ENCODE results near the gene LRP5.

LRP5 gene

DNA sequence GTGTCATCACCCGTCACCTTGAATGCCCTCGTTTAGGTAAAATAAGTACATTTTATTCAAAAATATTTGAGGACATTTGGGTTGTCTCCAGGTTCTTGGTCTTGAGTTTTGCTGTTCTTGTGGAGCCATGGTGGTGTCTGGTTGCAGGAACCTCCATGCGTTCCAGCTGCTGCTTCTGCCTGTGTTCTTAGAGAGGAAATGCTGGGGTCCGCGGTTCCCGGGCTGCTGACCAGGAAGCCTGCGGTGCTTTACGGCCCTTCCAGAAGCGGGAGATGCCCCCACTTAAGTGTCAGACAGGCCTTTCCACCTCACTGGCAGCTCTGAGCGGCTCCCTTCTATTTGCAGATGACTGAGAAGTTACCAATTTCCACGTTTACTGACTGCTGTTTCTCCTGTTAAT lies 66.8 kb downstream of the LRP5 start:
- Histone ChIP-seq H3K9me3 (ENCODE audit: low read length) (no peaks in the 10 kb centered on the region), H3K27me3 (ENCODE audit: control insufficient read depth in 1 of 2, insufficient read depth in 2 of 2, low read length in 2 of 2) (no peaks in the 10 kb centered on the region), H3K9ac (ENCODE audit: low read length) (no peak overlapping the region), H3K27ac (ENCODE audit: low read depth, low read length) (peak overlapping the region; percentile 12), H3K36me3 (ENCODE audit: insufficient read depth, low read length) (peaks cover 4% of the 10 kb centered on the region), H3K4me3 (ENCODE audit: low read depth in 1 of 2, low read length in 2 of 2) (no peak overlapping the region), H3K4me1 (ENCODE audit: insufficient read depth, low read length) (peaks cover 60% of the 10 kb centered on the region)

DNA sequence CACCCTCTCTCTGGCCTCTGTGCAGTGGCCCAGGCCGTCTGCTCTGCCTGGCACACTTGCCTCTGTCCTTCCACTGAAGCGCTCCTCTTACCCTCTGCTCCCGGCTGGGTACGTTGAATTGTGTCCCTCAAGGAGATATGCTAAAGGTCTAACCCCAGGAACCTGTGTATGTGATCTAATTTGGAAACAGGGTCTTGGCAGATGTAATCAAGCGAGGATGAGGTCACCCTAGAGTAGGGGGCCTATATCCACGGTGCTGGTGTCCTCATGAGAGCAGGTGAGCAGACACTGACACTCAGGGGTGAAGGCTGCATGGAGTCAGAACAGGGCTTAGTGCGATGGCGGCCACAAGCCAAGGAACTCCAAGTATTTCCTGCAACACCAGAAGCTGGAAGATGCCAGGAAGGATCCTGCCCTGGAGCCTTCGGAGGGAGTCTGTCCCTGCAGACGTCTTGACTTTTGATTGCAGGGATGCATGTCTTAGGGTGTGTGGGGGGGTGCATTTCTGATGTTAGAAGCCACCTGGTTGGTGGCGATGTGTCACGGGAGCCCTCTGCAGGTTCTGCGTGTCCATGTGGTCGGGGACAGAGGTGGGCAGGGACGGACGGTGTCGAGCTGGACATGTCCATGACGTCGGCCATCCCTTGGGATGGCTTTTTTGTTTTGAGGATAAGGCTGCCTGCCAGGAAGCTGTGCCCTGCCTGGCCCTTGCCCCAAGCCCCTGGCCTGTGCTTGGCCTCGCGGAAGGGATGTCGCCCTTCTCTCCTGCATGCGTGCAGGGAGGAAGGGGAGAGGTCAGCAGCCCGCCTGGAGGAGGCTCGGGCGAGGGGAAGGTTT lies 68.6 kb downstream of the LRP5 start:
- peak overlapping the region; percentile 81 for H3K27ac ChIP-seq (ENCODE audit: low read depth, low read length)
- peaks cover 50% of the 10 kb centered on the region for H3K4me1 ChIP-seq (ENCODE audit: insufficient read depth, low read length)
- H3K27me3 ChIP-seq (ENCODE audit: control insufficient read depth in 1 of 2, insufficient read depth in 2 of 2, low read length in 2 of 2) = no peaks in the 10 kb centered on the region
- no peak overlapping the region for H3K9ac ChIP-seq (ENCODE audit: low read length)
- H3K36me3 ChIP-seq (ENCODE audit: insufficient read depth, low read length) = peaks cover 2% of the 10 kb centered on the region
- H3K4me3 ChIP-seq (ENCODE audit: low read depth in 1 of 2, low read length in 2 of 2) = peak overlapping the region in 1 of 2 donors; percentile 35
- no peaks in the 10 kb centered on the region for H3K9me3 ChIP-seq (ENCODE audit: low read length)

DNA sequence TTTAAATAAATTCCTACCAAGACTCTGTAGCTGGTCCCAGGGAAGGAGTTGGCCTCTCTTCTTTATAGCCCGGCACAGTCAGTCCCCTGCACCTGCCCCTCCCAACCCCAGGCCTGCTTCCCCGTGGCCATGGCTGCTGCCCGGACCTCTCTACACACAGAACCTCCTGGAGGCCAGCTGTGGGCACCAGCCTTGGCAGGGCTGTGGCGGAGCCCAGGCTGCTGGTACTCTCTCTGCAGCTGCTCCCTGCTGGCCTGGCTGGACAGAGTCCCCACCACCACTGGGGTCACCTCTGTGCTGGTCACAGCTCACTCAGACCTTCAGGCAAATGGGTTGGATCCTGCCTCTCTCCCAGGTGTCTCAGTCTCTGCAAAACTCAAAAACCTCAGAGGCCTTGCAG lies 69.3 kb downstream of the LRP5 start:
- Histone ChIP-seq H3K4me1 (ENCODE audit: insufficient read depth, low read length) (peaks cover 50% of the 10 kb centered on the region), H3K9me3 (ENCODE audit: low read length) (no peaks in the 10 kb centered on the region), H3K9ac (ENCODE audit: low read length) (no peak overlapping the region), H3K27me3 (ENCODE audit: control insufficient read depth in 1 of 2, insufficient read depth in 2 of 2, low read length in 2 of 2) (no peaks in the 10 kb centered on the region), H3K27ac (ENCODE audit: low read depth, low read length) (peak overlapping the region; percentile 81), H3K36me3 (ENCODE audit: insufficient read depth, low read length) (peaks cover 9% of the 10 kb centered on the region), H3K4me3 (ENCODE audit: low read depth in 1 of 2, low read length in 2 of 2) (peak overlapping the region in 1 of 2 donors; percentile 35)

DNA sequence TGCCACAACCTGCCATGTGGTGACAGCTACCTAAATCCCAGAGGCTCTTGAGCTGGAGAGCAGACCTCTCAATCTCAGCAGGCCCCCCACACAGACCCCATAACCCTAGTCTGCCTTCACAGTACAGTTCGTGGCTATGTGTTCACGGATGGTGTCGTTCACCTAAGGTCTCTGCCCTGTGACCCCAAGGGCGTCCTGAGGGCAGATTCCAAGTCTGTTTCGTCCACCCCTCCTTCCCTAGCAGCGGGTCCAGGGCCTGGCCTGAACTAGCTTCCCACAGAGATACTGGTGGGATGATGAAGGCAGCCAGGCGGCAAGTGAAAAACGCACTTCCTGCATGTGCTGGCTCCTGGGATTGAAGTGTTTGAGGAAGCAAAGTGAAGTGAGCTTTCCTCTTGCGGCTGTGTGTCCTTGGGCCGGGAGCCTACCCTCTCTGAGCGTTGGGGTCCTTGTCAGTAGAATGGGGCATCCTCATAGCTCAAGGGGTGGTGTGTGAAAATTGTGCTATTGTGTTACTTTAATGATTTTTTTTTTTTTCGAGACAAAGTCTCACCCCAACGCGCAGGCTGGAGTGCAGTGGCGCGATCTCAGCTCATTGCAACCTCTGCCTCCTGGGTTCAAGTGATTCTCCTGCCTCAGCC lies 70.1 kb downstream of the LRP5 start:
- H3K27ac ChIP-seq (ENCODE audit: low read depth, low read length) = no peak overlapping the region
- peaks cover 16% of the 10 kb centered on the region for H3K36me3 ChIP-seq (ENCODE audit: insufficient read depth, low read length)
- peaks cover 50% of the 10 kb centered on the region for H3K4me1 ChIP-seq (ENCODE audit: insufficient read depth, low read length)
- H3K9me3 ChIP-seq (ENCODE audit: low read length) = no peaks in the 10 kb centered on the region
- no peaks in the 10 kb centered on the region for H3K27me3 ChIP-seq (ENCODE audit: control insufficient read depth in 1 of 2, insufficient read depth in 2 of 2, low read length in 2 of 2)
- H3K4me3 ChIP-seq (ENCODE audit: low read depth in 1 of 2, low read length in 2 of 2) = no peak overlapping the region
- H3K9ac ChIP-seq (ENCODE audit: low read length) = no peak overlapping the region

DNA sequence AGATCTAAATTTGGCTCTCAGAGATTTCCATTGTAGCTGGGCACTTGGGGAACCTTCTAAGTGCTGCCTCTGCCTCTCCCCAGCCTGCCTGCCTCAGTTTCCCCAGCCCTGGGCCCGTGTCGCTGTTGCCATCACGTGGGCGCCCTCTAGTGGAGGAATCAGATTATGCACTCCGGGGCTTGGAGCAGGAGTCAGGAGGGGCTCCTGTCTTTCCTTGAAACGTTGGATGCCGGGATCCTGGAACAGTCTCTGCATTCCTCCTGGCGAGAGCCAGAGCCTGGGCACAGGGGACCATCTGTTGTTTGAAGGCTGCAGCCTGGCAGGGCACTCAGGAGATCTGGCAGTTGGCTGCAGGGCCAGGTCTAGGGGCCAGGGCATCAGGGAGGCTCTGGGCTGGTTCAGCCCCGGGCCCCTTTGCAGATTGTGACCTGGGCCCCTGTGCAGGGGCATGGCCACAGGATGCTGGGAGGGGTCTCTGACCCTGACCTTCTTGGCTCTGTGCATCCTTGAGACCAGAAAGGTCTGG lies 71.6 kb downstream of the LRP5 start:
- Histone ChIP-seq H3K9ac (ENCODE audit: low read length) (no peak overlapping the region), H3K9me3 (ENCODE audit: low read length) (no peaks in the 10 kb centered on the region), H3K36me3 (ENCODE audit: insufficient read depth, low read length) (peaks cover 26% of the 10 kb centered on the region), H3K27ac (ENCODE audit: low read depth, low read length) (no peak overlapping the region), H3K4me1 (ENCODE audit: insufficient read depth, low read length) (peaks cover 50% of the 10 kb centered on the region), H3K27me3 (ENCODE audit: control insufficient read depth in 1 of 2, insufficient read depth in 2 of 2, low read length in 2 of 2) (no peaks in the 10 kb centered on the region), H3K4me3 (ENCODE audit: low read depth in 1 of 2, low read length in 2 of 2) (no peak overlapping the region)

DNA sequence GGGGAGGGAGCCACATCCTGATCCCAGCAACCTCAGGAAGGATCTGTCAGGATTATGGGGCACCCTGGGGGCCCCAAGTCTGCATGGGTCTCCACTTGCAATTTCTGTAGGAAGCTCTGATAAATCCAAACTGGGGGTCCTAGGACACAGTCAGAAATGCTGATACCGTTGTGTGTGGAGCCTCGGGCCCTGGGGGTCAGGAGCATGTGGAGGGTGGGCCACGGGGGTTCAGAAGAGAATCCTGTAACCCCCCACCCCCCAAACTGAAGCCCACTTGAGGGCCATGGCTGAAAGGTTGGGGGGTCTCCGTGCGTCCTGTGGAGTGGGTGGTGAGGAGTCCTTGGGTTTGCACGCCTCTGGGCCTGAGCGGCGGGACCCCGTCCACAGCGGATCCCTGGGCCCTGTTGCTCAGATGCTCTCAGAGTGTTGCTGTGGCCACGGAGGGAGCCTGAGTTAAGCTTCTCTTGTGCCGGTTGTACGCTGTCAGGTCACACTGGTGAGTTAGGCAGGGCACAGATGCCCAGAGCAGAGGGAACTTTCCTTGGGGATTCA lies 72.2 kb downstream of the LRP5 start:
- Histone ChIP-seq H3K36me3 (ENCODE audit: insufficient read depth, low read length) (peaks cover 31% of the 10 kb centered on the region), H3K4me3 (ENCODE audit: low read depth in 1 of 2, low read length in 2 of 2) (no peak overlapping the region), H3K4me1 (ENCODE audit: insufficient read depth, low read length) (peaks cover 49% of the 10 kb centered on the region), H3K27me3 (ENCODE audit: control insufficient read depth in 1 of 2, insufficient read depth in 2 of 2, low read length in 2 of 2) (no peaks in the 10 kb centered on the region), H3K9me3 (ENCODE audit: low read length) (no peaks in the 10 kb centered on the region), H3K9ac (ENCODE audit: low read length) (no peak overlapping the region), H3K27ac (ENCODE audit: low read depth, low read length) (no peak overlapping the region)

DNA sequence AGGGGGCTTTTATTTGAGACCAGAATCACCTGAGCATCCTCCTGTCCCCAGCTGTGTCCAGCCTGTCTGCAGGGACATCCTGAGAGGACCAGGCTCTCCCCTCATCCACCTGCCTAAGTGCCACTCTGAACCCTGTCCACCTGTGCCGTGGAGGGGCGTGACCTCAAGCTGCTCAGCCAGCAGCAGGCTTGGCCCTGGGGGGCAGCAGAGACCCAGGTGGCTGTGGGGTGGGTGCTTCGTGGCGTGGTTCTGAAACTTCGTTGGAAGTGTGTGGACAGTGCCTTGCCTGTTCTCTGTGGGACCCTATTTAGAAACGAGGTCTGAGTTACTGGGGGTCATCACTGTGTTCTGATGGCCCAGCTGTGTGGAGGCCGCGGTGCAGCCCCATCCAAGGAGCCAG lies 72.7 kb downstream of the LRP5 start:
- no peak overlapping the region for H3K4me3 ChIP-seq (ENCODE audit: low read depth in 1 of 2, low read length in 2 of 2)
- no peaks in the 10 kb centered on the region for H3K27me3 ChIP-seq (ENCODE audit: control insufficient read depth in 1 of 2, insufficient read depth in 2 of 2, low read length in 2 of 2)
- no peak overlapping the region for H3K9ac ChIP-seq (ENCODE audit: low read length)
- H3K9me3 ChIP-seq (ENCODE audit: low read length) = no peaks in the 10 kb centered on the region
- H3K27ac ChIP-seq (ENCODE audit: low read depth, low read length) = no peak overlapping the region
- peaks cover 44% of the 10 kb centered on the region for H3K4me1 ChIP-seq (ENCODE audit: insufficient read depth, low read length)
- peaks cover 36% of the 10 kb centered on the region for H3K36me3 ChIP-seq (ENCODE audit: insufficient read depth, low read length)

DNA sequence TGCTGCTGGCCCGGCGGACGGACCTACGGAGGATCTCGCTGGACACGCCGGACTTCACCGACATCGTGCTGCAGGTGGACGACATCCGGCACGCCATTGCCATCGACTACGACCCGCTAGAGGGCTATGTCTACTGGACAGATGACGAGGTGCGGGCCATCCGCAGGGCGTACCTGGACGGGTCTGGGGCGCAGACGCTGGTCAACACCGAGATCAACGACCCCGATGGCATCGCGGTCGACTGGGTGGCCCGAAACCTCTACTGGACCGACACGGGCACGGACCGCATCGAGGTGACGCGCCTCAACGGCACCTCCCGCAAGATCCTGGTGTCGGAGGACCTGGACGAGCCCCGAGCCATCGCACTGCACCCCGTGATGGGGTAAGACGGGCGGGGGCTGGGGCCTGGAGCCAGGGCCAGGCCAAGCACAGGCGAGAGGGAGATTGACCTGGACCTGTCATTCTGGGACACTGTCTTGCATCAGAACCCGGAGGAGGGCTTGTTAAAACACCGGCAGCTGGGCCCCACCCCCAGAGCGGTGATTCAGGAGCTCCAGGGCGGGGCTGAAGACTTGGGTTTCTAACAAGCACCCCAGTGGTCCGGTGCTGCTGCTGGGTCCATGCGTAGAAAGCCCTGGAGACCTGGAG lies 74.1 kb downstream of the LRP5 start:
- H3K4me1 ChIP-seq (ENCODE audit: insufficient read depth, low read length) = peaks cover 30% of the 10 kb centered on the region
- no peaks in the 10 kb centered on the region for H3K27me3 ChIP-seq (ENCODE audit: control insufficient read depth in 1 of 2, insufficient read depth in 2 of 2, low read length in 2 of 2)
- no peaks in the 10 kb centered on the region for H3K9me3 ChIP-seq (ENCODE audit: low read length)
- peaks cover 43% of the 10 kb centered on the region for H3K36me3 ChIP-seq (ENCODE audit: insufficient read depth, low read length)
- H3K27ac ChIP-seq (ENCODE audit: low read depth, low read length) = no peak overlapping the region
- H3K9ac ChIP-seq (ENCODE audit: low read length) = no peak overlapping the region
- no peak overlapping the region for H3K4me3 ChIP-seq (ENCODE audit: low read depth in 1 of 2, low read length in 2 of 2)

DNA sequence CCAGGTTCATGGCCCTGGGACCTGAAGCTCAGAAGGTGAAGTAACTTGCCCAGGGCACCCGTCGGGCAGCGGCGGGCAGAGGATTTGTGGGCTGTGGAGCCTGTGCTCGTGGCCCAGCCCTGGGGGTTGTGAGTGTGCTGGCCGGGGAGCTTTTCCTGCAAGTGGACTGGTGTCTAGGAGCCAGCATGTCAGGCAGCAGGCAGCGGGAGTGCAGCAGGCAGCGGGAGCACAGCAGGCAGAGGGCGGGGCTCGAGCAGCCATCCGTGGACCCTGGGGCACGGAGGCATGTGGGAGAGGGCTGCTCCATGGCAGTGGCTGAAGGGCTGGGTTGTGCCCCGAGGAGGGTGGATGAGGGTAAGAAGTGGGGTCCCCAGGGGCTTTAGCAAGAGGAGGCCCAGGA lies 75.4 kb downstream of the LRP5 start:
- no peaks in the 10 kb centered on the region for H3K9me3 ChIP-seq (ENCODE audit: low read length)
- H3K9ac ChIP-seq (ENCODE audit: low read length) = no peak overlapping the region
- H3K4me3 ChIP-seq (ENCODE audit: low read depth in 1 of 2, low read length in 2 of 2) = no peak overlapping the region
- no peak overlapping the region for H3K27ac ChIP-seq (ENCODE audit: low read depth, low read length)
- peaks cover 48% of the 10 kb centered on the region for H3K36me3 ChIP-seq (ENCODE audit: insufficient read depth, low read length)
- H3K27me3 ChIP-seq (ENCODE audit: control insufficient read depth in 1 of 2, insufficient read depth in 2 of 2, low read length in 2 of 2) = no peaks in the 10 kb centered on the region
- H3K4me1 ChIP-seq (ENCODE audit: insufficient read depth, low read length) = peaks cover 17% of the 10 kb centered on the region

DNA sequence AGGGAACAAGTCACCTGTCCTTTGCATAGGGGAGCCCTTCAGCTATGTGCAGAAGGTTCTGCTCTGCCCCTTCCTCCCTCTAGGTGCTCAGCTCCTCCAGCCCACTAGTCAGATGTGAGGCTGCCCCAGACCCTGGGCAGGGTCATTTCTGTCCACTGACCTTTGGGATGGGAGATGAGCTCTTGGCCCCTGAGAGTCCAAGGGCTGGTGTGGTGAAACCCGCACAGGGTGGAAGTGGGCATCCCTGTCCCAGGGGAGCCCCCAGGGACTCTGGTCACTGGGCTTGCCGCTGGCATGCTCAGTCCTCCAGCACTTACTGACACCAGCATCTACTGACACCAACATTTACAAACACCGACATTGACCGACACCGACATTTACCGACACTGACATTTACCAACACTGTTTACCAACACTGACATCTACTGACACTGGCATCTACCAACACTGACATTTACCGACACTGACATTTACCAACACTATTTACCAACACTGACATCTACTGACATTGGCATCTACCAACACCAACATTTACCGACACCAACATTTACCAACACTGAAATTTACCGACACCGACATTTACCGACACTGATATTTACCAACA lies 76.3 kb downstream of the LRP5 start:
- H3K27me3 ChIP-seq (ENCODE audit: control insufficient read depth in 1 of 2, insufficient read depth in 2 of 2, low read length in 2 of 2) = no peaks in the 10 kb centered on the region
- no peak overlapping the region for H3K9ac ChIP-seq (ENCODE audit: low read length)
- no peaks in the 10 kb centered on the region for H3K9me3 ChIP-seq (ENCODE audit: low read length)
- H3K4me1 ChIP-seq (ENCODE audit: insufficient read depth, low read length) = peaks cover 8% of the 10 kb centered on the region
- H3K36me3 ChIP-seq (ENCODE audit: insufficient read depth, low read length) = peaks cover 48% of the 10 kb centered on the region
- no peak overlapping the region for H3K27ac ChIP-seq (ENCODE audit: low read depth, low read length)
- H3K4me3 ChIP-seq (ENCODE audit: low read depth in 1 of 2, low read length in 2 of 2) = no peak overlapping the region

DNA sequence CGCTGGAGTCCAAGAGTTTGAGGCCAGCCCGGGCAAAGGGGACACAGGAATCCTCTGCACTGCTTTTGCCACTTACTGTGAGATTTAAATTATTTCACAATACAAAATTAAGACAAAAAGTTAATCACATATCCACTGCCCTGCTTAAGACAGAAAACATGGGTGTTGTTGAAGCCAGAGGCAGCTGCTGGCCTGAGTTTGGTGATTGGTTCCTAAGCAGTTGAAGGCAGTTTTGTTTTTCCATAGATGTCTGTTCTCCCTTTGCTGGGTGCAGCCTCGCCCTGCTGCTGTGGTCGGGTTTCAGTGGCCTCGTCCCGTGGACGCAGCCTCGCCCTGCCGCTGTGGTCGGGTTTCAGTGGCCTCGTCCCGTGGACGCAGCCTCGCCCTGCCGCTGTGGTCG lies 77.9 kb downstream of the LRP5 start:
- Histone ChIP-seq H3K27me3 (ENCODE audit: control insufficient read depth in 1 of 2, insufficient read depth in 2 of 2, low read length in 2 of 2) (no peaks in the 10 kb centered on the region), H3K36me3 (ENCODE audit: insufficient read depth, low read length) (peaks cover 48% of the 10 kb centered on the region), H3K27ac (ENCODE audit: low read depth, low read length) (no peak overlapping the region), H3K4me1 (ENCODE audit: insufficient read depth, low read length) (no peaks in the 10 kb centered on the region), H3K9me3 (ENCODE audit: low read length) (no peaks in the 10 kb centered on the region), H3K4me3 (ENCODE audit: low read depth in 1 of 2, low read length in 2 of 2) (no peak overlapping the region), H3K9ac (ENCODE audit: low read length) (no peak overlapping the region)
